Embryonic facial prominence (tissue), 1 donor: ENCODE measurements around the gene FLYWCH2.
A peak's percentile ranks its signal among the peaks of the same experiment; 100 is the strongest.

Experiments used
- DNase-seq: peaks from one replicate; pipeline ENCODE4 v3.0.0-alpha.2; 2016; ENCODE audit errors: extremely low spot score

The FLYWCH2 gene, protein sequence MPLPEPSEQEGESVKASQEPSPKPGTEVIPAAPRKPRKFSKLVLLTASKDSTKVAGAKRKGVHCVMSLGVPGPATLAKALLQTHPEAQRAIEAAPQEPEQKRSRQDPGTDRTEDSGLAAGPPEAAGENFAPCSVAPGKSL

DNA sequence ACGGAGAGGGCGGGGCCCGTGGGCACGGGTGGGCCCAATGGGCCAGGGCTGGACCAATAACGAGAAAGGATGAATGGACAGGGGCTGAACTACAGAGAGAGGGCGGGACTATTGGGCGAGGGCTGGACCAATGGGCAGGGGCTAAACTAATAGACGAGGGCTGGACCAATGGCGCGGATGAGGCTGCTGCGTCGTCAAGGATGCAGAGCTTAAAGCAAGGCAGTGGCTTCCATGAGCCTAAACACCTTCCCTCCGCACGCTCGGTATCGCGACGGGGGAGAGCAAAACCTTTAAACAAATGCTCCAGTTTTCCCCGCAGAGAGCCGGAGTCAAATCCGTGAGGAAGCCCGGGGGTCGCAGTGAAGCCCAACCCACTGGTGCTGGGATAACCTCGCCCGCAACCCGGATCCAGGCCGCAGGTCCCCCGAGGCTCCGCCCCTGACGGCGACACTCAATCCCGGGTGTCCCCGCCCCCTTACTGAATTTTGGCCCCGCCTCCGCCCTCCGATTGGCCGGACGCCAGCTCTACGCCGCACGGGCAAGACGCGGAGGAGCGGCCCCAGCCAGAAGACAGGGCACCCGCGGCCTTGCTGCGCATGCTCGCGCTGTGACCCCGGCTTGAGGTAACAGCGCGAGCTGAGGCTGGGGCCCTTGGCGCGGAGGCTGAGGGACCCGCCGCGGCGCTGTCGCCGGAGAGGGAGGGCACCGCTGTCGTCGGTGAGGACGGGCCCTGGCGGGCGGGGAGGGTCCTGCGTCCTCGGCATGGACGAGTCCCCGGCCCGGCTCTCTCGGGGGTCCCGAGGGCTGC, at the start of gene FLYWCH2:
Gene FLYWCH2, plus strand, starts transcription at position 566 of the 808 bp plus-strand sequence. CDS start 13,235 bp downstream, outside the sequence.
- peak; percentile 96 for DNase-seq

DNA sequence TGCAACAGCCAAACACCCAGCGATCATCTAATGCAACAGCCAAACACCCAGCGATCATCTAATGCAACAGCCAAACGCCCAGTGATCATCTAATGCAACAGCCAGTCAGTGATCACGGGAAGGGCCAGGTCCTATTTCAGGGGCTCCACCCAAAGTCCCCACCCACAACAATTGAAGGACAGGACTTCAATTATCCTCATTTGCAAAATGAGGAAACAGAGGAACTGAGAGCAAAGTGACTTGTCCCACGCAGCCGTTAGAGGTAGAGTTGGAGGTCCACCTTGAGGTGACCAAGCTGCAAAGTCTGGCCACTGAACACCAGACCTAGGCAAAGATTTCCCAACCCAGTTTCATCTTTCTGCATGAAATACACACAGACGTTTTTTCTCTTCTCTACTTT, 49.2 kb upstream of the FLYWCH2 start:
- no peak for DNase-seq

DNA sequence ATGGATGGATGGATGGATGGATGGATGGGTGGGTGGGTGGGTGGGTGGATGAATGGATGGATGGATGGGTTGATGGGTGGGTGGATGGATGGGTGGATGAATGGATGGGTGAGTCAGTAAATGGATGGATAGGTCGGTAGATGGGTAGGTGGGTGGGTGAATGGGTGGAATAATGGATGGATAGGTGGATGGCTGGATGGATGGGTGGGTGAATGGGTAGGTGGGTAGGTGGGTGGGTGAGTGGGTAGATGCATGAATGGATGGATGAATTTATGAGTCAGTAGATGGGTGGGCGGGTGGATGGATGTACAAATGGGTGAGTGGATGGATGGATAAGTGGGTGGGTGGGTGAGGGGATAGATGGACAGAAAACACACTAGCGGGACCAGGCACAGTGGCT, 48.0 kb upstream of the FLYWCH2 start:
- no peak for DNase-seq

DNA sequence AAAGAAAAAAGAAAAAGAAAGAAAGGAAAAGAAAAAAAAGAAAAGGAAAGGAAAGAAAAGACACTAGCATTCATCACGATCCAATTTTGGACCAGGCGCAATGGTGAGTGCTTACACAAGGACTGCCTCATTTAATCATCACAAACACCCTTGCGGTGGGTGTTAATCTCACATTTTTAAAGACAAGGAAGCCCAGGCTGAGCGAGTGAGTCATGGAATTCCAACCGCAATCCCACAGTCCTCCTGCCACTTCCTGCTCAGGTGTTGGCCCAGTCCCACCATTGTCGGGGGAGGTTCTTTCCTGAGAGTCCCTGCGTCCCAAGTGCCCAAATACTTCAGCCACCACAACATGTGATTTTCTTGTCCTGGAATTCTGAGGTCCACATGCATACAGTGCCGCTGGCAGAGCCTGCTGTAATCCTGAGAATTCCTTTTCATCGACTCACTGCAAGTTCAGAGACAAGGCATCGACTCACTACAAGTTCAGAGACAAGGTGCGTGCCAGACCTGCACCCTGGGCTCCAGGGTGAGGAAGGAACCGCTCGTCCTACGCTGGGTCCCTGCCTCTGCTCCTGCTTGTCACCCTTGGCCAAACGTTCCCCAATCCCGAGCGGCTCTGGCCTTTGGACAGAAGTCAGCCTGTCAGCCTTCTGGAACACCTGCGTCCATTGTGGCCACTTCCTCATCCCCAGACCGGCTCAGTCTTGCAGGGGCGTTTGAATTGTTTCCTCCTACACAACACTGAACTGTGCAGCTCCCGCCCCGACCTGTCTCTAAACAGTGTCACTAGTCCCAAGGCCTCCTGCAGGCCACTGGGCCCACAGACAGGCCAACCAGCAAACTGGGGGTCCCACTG, 47.1 kb upstream of the FLYWCH2 start:
- DNase-seq = no peak

DNA sequence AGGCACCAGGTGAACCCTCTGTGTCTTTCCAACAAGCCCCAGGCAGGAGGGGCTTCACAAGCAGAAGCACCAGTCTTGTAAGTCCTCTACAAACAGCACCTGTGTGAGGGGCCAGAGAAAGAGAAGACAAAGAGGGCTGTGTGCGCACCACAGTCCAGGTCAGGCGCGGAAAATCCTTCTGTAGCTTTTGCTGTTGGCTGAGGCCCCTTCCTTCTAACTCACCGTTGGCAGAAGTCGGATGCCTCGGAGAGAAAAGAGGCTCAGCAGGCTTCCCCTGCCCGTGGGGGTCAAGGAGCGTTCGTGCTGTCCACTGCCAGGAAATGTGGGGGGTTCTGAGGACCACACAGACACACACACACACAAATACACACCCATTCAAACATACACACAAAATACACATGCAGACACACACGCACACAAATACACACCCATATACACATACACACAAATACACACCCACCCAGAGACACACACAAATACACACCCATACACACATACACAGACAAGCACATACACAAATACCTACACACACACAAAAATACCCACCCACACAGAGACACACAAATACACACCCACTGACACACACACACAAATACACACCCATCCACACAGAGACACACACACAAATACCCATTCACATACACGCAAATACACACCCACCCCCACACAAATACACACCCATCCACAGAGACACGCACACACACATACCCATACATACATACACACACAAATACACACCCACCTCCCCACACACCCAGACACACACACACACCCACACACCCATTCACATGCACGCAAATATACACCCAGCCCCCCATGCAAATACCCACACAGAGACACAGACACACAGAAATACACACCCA, 46.1 kb upstream of the FLYWCH2 start:
- DNase-seq = no peak

DNA sequence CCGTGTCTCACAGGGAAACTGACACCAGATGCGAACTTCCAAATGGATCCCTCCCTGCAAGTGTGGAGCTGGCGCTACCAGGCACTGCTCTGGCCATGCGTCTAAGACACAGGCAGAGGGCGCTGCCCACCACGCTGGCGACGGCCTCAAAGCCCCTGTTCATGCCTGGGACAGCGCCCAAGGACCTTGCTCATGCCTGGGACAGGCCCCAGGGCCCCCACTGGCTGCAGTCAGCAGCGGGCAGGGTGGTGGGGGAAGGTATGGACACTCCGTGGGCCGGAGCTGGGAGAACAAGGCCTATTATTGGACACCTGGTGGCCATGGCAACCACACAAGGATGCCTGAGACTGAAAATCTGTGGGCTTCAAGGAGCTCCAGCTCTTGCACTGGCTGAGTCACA, 44.1 kb upstream of the FLYWCH2 start:
- DNase-seq = no peak

DNA sequence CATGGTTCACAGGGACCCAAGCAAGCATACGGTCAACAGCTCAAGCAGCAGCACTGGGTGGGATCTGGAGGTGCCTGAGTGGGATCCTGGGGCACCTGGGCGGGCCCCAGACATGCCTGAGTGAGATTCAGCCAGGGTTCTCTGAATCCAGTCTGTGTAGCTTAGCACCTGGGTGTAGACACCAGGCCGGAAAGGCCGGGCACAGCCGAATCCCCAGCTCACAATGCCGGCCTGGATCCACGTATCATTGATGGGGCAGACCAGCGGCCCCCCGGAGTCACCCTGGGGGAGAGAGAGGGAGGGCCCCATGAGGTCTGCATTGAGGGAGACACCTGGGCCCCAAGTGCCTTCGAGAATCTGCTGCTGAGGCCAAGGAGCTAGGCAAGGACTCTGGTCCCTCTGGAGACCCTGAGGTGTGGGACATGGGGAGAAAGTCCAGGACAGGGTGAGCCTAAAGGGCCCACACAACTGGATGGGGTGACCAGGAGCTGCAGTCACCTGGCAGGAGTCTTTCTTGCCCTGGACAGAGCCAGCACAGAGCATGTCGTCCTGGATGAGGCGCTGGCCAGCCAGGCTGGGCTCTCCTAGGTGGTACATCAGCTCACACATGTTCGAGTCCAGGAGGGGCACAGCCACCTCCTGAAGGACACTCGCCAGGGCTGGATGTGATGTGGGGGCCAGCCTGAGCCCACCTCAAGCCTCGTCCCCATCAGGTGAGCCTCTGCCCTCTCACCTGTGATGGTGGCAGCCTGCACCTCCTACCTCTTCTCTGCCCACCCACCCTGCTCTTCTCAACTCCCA, 43.2 kb upstream of the FLYWCH2 start:
- no peak for DNase-seq

DNA sequence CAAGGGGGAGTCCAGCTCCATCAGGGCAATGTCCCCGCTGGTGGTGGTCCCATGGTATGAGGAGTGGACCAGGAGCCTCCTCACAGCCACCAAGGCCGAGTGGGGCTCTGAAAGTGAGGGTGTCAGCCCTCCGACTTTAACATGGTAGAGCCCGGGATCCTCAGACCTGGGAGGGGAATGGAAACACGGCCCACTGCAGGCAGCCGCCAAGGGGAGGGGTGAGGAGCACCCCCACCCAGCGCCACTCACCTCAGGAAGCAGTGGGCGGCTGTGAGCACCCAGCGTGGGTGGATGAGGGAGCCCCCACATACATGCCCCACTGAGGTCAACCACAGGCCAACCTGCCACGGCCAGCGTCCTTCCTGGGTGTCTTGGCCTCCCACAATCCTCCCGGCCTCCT, 42.1 kb upstream of the FLYWCH2 start:
- no peak for DNase-seq

DNA sequence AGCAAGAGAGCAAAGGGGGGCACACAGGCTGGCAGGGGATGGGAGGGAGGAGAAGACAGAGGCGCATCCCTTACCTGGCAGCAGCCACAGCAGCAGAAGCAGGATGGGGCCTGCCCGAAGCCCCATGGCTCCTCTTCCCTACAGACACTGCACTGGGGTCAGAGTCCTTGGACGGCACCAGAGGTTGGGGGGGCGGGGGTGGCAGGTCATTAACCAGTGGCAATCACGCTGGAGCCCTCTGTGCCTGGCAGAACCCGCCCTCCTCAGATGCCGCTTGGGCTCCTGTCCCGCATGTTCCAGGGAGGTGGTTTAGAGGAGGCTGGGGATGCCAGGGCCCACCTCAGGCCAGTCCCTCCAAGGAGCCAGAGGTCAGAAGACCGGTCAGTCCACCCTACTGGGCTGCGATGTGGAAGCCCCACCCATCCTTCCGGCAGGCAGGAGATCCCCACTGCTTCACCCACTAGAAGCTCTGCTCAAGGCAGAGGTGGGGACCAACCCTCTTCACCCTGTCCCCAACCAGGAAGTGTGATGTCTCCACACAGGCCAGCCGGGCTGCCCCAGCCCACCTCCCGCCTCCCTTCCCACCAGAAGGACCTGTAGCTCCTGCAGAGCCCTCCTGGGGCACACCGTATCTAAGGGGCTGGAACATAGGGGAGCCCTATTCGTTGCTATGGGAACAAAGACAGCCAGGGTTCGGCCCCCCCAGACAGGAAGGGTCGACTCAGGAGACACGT, 41.2 kb upstream of the FLYWCH2 start:
- DNase-seq = no peak

DNA sequence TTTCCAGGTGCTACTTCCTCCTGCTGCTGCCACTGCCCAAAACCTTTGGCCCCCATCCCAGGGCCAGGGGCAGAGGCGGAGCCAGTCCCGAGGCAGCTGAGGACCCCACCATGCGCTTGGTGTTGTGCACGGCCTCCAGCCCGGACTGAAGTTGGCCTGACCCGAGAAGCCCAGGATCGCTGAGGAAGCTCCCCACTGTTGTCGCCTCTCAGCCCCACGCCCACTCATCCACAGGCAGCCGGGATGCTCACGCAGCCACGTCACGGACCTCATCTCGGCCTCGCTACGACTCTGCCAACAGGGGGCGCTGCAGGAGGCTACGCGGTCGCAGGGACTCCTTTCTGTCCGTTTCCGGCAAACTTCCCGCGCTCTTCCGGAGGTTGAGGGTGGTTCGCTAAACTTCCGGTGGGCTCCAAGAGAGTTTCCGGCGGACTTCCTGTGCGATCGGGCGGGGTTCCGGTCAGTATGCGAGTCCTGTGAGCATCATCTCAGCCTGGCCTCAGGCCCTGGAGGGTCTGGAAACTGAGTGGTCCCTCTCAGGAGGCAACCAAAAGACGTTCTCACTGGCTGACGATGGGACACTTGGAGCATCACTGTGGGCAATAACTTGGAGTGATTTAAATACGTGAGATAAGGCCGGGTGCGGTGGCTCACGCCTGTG, 40.5 kb upstream of the FLYWCH2 start:
- no peak for DNase-seq

DNA sequence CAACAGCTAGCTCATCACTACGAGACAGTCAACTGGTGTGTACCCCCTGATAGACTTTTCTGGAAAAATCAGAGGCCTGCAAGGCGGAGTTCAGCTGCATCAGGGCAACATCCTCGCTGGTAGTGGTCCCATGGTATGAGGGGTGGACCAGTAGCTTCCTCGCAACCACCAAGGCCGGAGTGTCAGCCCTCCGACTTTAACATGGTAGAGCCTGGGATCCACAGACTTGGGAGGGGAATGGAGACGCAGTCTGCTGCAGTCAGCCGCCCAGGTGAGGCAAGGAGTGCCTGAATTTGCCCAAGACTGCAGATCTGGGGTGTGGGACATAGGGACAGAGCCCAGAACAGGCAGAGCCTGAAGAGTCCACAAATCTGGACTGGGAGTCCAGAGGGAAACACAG, 39.5 kb upstream of the FLYWCH2 start:
- DNase-seq = no peak

DNA sequence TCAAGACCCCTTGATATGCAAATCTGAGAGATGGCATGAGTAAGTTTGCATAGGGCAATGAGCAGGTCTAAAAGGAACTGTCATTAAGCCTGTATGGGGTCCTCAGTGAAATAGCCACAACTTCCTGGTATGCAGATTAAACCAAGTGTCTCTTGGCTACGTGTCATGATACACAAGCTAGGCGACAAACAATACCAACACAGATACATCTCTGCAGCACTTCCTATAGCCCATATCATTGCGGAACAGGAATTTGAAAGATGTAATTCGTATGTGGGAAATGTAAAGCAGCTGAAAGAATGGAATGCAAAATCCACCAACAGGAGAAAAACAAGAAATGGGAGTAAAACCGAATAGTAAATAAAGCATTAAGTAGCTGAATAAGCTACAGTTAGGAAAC, 37.9 kb upstream of the FLYWCH2 start:
- DNase-seq = no peak

DNA sequence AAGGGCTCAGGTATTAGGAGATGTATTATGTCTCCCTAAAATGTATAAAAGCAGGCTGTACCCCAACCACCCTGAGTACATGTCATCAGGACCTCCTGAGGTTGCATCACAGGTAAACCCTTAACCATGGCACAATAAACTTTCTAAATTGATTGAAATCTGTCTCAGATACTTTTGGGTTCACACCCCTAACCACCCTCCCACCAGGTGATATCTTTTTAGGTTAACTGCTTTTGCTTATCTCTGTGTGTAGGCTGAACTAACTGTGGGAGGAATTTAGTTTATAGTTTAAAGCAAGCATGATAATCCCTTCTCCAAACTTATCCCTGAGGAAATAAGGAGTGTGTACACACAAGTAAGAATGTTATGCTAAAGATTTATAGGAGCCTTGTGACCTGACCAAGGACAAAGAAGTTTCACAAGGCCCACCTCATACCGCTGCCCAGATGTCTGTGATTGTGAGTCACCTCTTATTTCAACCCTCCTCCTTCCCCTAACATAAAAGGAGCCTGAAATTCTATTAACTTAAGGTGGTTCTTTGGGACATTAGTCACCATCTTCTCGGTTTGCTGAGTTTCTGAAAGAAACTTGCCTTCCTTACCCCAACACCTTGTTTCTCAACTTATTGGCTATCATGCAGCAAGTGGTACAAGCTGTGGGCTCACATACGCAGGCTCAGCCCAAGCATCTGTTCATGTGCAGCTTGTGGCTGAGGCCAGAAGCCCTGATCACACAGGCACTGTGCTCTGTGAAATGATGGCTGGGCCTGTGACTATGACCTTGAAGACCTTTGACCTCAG, 36.3 kb upstream of the FLYWCH2 start:
- DNase-seq = no peak

DNA sequence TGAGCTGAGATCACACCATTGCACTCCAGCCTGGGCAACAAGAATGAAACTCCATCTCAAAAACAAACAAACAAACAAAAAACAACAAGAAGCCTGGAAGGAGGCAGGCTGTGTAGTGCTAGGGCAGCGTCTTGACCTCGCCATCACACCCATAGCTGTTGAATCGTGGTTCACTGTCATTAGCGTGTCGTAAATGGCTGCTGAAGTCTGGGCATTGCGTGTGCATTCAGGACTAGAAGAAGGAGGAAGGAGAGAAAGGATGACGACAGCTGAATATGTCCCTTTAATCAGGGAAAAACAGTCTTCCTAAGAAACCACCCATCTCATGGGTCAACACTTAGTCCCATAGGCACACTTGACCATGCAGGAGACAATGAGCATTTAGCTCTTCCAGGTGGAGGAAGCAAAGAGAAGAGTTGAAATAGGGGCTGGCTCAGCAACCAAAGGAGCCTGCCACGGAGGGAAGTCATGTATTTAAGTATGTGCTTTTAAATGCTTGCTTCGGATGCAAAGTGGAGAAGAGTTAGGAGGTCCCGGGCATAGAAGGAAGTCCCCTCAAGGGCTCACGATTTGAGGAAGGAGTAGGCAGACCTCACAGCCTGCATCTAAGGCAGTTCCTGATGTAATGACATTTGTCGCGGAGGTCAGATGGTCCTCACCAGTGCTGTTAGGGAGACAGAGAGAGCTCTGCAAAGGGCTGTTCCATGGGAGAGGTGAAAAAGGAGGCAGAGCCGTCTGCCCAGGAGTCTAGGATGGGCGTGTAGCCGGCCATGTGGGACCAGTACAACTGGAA, 33.9 kb upstream of the FLYWCH2 start:
- no peak for DNase-seq

DNA sequence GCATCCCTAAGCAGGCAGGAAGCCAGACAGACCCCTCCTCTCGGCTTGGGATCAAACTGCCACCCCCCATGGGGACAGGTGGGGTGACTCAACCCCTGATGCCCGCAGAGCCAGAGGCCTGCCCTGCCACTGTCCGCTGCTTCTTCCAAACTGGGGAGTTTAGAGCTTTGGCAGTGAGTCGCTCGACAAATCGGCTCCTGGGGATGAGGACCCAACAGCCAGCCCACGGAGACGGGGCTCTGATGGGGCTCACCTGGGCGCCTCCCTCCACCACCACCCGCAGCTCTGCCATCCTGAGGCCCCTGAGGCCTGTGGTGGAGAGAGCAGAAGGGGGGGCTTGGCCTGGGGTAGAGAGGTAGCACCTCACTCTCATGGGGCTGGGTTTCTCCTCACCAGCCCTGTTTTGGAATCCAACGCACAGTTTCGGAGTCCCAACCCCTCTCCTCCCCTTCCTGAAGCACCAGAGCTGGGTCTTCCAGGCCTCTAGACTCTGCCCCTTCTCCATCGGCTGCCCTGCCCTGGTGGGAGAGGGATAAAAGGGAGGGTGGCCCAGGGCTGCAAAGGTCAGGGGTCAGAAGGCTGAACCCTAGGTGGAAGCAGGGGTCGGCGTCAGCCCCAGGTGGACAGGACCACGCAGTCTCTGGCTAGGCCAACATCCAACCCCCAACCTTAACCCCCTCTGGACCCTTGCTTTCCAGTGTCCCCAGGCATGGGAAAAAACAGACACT, 30.8 kb upstream of the FLYWCH2 start:
- no peak for DNase-seq

DNA sequence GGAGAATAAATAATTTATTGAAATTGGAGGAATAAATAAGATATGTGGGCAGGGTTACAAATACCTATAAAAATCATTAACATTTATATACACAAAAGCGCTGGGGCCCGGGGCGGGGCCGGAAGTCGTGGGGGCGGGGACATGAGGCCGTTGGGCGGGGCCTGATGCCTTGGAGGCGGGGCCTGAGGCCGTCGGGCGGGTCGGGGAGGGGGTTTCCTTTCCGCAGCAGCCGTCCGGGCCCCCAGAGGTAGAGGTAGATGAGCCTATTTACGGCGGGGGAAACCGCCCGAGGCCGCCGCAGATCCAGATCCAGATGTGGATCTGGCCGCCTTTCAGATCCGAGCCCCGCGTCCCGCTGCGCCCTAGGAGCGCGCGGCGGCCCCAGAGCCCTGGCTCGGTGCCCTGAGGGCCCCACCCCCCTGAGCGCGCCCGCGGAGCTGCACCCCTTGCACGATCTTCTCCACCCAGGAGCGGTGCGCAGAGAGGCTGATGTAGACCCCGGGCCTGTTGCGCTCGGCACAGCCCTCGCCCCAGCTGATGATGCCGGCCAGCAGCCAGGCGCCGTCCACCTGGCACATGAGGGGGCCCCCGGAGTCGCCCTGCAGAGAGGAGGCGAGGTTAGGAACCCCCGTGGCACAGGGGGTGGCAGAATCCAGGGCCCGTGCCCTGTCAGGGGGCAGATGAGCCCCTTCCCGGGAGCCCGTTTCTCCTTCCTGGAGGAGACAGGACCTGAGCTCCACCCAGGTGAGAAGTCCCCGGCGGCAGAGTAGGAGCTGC, 30.1 kb upstream of the FLYWCH2 start:
- no peak for DNase-seq
